Myometrial cell (primary cell): Measurements from ENCODE around the gene SF1. TPM values are rescaled to one million over a fixed set of nuclear protein-coding genes. Genes with fewer than 3 reads are reported as not detected.

Experiments used
- total RNA-seq: library from RNA; depleted of rRNA; stranded (reverse); fragments of >200 nt; gene quantifications from 2 replicates; pipeline ENCODE4 v1.2.3, GENCODE V29; 2015

SF1 gene
- total RNA-seq, result 93.1 and 124 TPM in 2 replicates

GRCh38 chr11:64778473-64779298 lies at the start of gene SF1:
TSS of gene SF1 (minus strand) at chr11:64778542. CDS start at chr11:64778392, 150 bp downstream.

GRCh38 chr11:64810271-64810890 lies 32.0 kb upstream of the SF1 start, which contains the start of gene MEN1:
TSS of gene MEN1 (minus strand) at chr11:64810551. CDS start at chr11:64810109, 442 bp downstream.

GRCh38 chr11:64803158-64803845 lies 25.0 kb upstream of the SF1 start, which contains the start of gene MAP4K2:
TSS of gene MAP4K2 (minus strand) at chr11:64803214. CDS start at chr11:64803149, 65 bp downstream.

GRCh38 chr11:64759722-64760719 lies 18.3 kb downstream of the SF1 start, which contains the start of gene PYGM:
TSS of gene PYGM (minus strand) at chr11:64759974. CDS start at chr11:64759898, 76 bp downstream.

GRCh38 chr11:64743591-64744543 lies 34.5 kb downstream of the SF1 start, which contains the start of gene RASGRP2:
TSS of gene RASGRP2 (minus strand) at chr11:64744142. CDS start at chr11:64742866, 1,276 bp downstream.

GRCh38 chr11:64723117-64723906 lies 55.0 kb downstream of the SF1 start, which contains the start of gene NRXN2:
TSS of gene NRXN2 (minus strand) at chr11:64723197. CDS start at chr11:64713699, 9,498 bp downstream.

Other genes starting within 250 kb of the SF1 start
- not detected in 2 replicates for gene SLC22A11, start 222.6 kb downstream of the SF1 start, total RNA-seq
- gene SLC22A12, start 187.3 kb downstream of the SF1 start, total RNA-seq, result not detected in 2 replicates
- gene NRXN2, start 55.3 kb downstream of the SF1 start, total RNA-seq, result not detected in 2 replicates
- gene RASGRP2, start 34.4 kb downstream of the SF1 start, total RNA-seq, result 0.58 and 5.0 TPM in 2 replicates
- 0.18 and 1.2 TPM in 2 replicates for gene PYGM, start 18.6 kb downstream of the SF1 start, total RNA-seq
- gene MAP4K2, start 24.7 kb upstream of the SF1 start, total RNA-seq, result 20.7 and 40.1 TPM in 2 replicates
- gene MEN1, start 32.0 kb upstream of the SF1 start, total RNA-seq, result 21.6 and 23.4 TPM in 2 replicates
- 0.18 and 0.29 TPM in 2 replicates for gene CDC42BPG, start 66.1 kb upstream of the SF1 start, total RNA-seq
- 99.8 and 161 TPM in 2 replicates for gene EHD1, start 100.1 kb upstream of the SF1 start, total RNA-seq
- 22.7 and 27.4 TPM in 2 replicates for gene ATG2A, start 138.7 kb upstream of the SF1 start, total RNA-seq
- gene PPP2R5B, start 146.1 kb upstream of the SF1 start, total RNA-seq, result 14.9 and 20.8 TPM in 2 replicates
- not detected in 2 replicates for gene GPHA2, start 157.4 kb upstream of the SF1 start, total RNA-seq
- not detected in 2 replicates for gene MAJIN, start 193.6 kb upstream of the SF1 start, total RNA-seq
- 1.2 and 4.9 TPM in 2 replicates for gene BATF2, start 218.4 kb upstream of the SF1 start, total RNA-seq
- 128 and 169 TPM in 2 replicates for gene ARL2, start 235.6 kb upstream of the SF1 start, total RNA-seq
- 16.3 and 19.0 TPM in 2 replicates for gene SNX15, start 248.9 kb upstream of the SF1 start, total RNA-seq